Inferior parietal cortex (tissue), 1 donor: ENCODE measurements around the gene AMIGO3.
"Not testable (repeated sequence)": the region's sequence is repeated elsewhere in the genome, so short reads cannot be mapped to it uniquely, and the experiment has no call there.

Experiments
- DNase-seq: peaks from one replicate; pipeline ENCODE4 v3.0.0-alpha.2; 2016; ENCODE audit errors: extremely low spot score

Gene AMIGO3

DNA sequence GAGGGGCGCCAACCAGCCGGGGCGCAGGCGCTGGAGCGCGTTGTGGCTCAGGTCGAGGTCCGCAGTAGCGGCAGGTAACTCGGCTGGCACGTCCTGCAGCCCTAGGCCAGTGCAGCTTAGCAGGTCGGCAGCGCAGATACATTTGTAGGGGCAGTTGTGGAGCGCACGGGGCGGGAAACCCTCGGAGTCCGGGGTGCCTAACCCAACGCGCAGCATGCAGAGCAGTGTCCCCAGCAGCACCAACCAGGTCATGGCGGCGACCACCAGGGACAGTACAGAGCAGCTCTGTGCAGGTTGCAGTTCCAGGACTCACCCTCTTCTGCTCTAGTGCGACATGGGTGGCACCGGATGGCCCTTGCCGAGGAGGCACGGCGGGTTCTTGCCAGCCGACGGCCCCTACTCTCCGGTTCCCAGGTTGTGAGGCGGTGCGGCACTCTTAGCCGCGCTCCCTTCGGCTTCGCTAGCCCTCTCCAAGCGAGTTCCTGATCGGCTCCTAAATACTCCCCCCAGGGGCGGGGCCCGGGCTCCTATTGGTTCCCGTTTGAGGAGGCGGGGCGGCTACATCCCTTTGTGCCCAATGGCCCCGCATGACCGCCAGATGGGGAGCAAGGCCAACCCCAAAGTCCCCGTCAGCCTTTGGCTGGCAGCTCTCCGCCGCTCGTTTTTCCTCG, at the start of gene AMIGO3:
TSS of gene AMIGO3 (minus strand) at position 471 of the 671 bp plus-strand sequence. CDS start at position 252, 219 bp downstream.
- peak; percentile 92 for DNase-seq

GRCh38 chr3:49763981-49764380, 44.5 kb upstream of the AMIGO3 start:
- DNase-seq, result no peak

DNA sequence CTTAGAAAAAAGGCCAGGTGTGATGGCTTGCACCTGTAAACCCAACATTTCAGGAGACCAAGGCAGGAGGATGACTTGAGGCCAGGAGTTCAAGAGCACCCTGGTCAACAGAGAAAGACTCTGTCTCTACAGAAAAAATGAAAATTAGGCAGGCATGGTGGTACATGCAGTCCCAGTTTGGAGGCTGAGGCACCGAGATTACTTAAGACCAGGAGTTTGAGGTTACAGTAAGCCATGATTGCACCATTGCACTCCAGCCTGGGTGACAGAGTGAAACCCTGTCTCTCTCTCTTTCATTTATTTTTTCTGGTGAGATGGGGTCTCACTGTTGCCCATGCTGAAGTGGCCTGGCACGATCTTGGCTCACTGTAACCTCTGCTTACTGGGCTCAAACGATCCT, 42.2 kb upstream of the AMIGO3 start:
- DNase-seq, result no peak

GRCh38 chr3:49759226-49759625, 39.7 kb upstream of the AMIGO3 start:
- DNase-seq, result no peak

DNA sequence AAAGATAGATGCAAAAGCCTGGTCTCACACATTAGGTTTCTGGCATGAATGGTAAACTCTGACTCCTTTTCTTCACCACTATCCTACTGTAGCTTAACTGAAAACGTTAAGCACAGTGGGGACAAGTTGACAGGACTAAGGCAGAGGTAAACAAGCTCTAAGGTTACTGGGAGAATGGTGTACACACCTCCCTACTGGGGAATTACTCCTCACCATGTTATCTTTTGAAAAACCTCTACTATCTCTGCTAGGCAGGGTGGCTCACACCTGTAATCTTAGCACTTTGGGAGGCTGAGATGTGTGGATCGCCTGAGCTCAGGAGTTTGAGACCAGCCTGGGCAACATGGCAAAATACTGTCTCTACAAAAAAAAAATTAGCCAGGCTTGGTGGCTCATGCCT, 37.7 kb upstream of the AMIGO3 start:
- DNase-seq, result no peak

GRCh38 chr3:49756036-49756435, 36.6 kb upstream of the AMIGO3 start:
- DNase-seq, result no peak

- no peak for DNase-seq
These were observed 35.1 kb upstream of the AMIGO3 start for GRCh38 chr3:49754536-49754935.

DNA sequence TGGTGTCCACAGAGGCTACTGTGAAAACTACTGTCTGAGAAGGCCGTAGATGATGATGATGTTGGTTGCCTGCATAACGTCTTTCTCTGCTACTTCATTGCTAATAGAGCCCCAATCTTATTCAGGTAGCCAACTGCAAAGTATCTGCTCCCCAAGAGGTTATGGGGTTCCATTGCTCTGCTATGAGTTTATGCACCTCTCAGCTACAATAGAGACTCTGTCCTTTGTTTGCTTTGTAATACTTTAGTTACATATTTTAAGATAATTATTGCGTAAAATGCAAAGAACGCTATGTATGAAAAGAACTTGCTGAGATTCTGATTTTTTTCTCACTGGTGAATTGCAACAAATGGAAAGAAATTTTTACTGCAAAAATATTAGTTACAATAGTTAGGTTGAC, 32.0 kb upstream of the AMIGO3 start:
- no peak for DNase-seq

DNA sequence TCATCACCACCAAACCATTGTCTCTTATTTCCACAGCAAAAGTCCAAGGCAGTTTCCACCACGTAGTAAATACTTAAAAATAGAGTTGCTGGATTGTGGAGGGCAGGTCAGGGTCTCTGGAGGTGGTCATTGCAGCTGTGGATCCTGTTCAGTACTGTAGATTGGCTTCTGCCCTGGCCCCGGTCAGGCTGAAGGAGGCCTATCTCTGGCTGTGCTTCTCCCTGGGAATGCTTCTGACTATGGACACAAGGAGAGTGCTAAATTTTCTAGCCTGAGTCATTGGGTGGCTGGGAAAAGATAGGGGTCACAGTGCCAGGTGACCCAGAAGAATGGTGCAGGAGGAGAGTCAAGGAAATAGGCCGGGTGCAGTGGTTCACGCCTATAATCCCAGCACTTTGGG, 30.6 kb upstream of the AMIGO3 start:
- DNase-seq, result no peak

- DNase-seq, result not testable (repeated sequence)
These were observed 29.4 kb upstream of the AMIGO3 start for GRCh38 chr3:49748874-49749273.

DNA sequence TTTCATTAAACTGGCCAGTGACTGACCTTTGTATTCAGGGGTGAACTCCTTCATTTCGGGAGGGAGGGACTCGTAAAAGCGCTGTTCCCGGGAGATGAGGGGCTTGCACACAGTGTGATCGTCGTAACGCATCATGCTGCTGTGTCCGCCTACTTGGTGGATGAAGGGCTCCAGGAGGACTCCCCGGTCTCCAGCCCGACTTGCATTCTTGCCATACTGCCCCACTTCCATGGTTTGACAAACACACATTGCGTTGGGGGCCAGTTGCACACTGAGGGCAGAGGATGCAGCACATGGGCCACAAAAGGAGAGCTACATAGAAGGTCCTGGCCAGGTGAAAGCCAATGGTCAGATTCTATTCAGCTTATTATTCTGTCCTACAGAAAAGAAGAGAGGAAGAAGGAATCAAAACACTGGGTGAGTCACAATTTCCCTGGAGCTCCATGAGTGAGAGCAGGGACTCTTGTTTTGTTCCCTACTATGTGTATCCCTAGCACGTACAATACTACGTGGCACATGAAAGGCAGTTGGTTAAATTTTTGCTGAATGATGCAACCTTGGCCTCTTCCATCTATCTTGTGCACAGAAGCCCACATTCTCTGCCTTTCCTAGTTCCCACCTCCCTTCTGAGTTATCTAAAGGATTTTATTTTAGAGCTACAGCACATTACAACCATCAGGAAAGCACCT, 28.5 kb upstream of the AMIGO3 start:
- DNase-seq, result no peak

DNA sequence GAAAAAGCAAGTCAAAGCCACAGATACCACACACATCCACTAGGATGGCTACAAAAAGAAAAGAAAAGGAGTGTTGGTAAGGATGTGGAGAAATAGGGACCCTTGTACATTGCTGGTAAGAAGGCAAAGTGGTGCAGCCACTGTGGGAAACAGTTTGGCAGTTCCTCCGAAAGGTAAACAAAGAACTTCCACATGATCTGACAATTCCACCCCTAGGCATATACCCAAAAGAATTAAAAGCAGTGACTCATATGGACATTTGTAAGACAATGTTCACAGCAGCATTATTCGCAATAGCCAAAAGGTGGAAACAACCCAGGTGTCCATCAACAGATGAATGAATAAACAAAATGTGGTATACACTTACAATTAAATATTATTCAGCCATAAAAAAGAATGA, 26.5 kb upstream of the AMIGO3 start:
- no peak for DNase-seq

DNA sequence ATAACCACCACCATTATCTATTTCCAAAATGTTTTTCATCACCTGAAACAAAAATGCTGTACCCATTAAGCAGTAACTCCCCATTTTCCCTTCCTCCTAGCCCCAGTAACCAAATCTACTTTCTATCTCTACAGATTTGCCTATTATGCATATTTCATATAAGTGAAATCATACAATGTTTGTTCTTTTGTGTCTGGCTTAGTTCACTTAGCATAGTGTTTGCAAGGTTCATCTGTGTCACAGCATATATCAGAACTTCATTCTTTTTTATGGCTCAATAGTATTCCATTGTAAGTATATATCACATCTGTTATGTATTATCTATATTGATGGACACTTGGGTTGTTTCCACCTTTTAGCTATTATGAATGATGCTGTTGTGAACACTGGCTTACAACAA, 20.9 kb upstream of the AMIGO3 start:
- no peak for DNase-seq

GRCh38 chr3:49738067-49738713, 18.7 kb upstream of the AMIGO3 start:
- DNase-seq, result no peak

DNA sequence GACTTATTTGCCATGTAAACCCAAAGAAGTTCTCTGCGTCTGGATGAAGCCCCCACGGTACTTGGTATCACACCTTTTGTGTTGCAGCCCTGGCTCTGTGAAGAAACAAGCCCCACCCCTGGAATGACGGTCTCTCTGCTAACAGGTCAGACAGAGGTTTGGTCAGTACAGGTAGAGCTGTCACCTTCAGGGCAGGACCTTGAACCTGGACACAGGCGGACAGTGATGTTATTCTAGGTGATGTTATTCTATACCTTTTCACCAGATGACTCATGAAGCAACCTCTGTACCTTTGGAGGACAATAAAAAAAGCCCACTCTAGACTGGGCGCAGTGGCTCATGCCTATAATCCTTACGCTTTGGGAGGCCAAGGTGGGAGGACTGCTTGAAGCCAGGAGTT, 15.3 kb upstream of the AMIGO3 start:
- no peak for DNase-seq

GRCh38 chr3:49733551-49733950, 14.1 kb upstream of the AMIGO3 start:
- DNase-seq, result no peak

DNA sequence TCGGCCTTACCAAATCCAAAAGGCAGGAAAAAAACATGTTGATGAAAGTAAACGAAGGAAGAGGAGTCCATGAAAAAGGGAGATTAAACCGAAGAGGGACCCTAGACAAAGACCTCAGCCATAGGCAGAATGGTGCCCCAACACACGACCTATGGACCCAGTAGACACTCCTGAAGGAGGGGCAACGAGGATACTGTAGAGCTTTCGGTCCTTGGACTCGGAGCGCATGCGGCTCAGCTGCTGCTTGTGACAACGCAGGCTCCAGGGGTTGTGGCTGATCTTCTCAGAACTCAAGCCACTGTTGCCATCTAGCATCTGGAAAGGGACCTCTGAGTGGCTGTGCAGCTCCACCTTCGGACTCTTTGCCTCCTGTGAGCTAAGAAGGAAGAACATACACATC, 13.1 kb upstream of the AMIGO3 start:
- DNase-seq, result no peak

DNA sequence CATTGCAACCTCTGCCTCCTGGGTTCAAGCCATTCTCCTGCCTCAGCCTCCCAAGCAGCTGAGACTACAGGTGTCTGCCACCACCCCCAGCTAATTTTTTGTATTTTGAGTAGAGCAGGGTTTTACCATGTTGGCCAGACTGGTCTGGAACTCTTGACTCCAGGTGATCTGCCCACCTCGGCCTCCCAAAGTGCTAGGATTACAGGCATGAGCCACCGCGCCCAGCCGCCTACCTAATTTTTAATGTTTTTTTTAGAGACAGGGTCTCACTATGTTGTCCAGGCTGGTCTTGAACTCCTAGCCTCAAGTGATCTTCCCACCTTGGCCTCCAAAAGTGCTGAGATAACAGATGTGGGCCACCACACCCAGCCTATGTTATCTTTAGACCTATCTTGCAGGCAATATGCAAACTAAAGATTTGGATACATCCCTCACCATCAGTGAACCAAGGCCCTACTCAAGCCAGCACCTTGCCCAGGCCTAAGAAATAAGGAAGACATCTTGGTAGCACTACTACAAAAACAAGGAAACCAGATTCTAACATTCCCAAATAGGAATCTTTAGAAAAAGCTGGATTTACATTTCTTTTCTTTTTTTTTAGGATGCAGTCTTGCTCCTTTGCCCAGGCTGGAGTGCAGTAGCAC, 10.6 kb upstream of the AMIGO3 start:
- no peak for DNase-seq

GRCh38 chr3:49727924-49728361, 8.5 kb upstream of the AMIGO3 start:
- DNase-seq, result no peak

DNA sequence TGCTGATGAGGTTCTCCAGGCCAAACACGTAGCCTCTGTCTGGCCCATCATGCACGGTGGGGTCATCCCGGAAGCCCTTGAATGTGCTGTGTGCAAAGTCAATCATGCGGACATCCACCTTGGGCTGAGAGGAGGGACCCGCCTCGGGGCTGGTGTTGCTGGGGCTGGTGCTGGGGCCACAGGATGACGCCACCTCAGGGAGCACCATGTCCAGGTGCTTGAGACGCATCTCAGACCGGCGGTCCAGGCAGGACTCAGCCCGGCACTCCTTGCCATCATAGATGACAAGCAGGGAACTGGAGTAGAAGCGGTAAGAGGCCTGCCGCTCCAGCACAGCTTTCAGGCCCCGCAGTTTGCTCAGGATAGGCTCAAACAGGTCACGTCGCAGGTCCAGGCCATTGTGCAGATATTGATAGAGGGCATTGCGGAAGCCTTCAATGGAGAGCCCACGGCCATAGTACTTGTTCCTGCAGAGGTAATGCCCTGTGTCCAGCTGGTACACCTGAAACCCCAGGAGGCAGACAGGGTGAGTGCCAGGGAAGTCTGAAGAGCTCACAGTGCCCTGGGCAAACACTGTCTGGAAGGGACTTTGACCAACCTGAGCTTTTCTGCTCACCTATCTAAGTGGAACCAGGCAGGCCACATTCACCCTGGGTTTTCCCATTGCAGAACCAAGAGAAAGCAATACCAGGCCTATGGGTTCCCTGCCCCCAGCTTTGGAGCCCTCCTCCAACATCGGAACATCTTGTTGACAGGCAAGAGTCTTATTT, 7.9 kb upstream of the AMIGO3 start:
- no peak for DNase-seq

- DNase-seq, result no peak
These were observed 6.6 kb upstream of the AMIGO3 start for GRCh38 chr3:49725906-49726681.
